ENCODE data around the gene LRRC56.

The LRRC56 gene

DNA sequence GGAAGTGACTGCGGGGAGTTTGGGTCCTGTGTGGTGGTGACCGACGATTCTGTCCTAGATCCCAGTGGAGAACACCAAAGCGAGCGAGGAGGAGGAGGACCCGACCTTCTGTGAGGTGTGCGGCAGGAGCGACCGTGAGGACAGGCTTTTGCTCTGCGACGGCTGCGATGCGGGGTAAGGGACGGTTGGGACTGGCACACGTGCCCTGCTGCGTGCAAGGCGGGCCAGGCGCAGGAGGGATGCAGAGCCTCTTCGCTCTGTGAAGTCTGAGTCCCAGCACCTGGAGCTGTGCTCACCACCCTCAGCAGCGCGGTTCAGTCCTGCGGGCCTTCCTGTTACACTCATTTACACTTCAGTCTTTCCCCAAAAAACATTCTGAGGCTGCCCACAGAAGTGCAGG, 55.2 kb downstream of the LRRC56 start:
- no peak for DNase-seq (ENCODE audit: extremely low read depth in 1 of 2, low read depth in 1 of 2)

DNA sequence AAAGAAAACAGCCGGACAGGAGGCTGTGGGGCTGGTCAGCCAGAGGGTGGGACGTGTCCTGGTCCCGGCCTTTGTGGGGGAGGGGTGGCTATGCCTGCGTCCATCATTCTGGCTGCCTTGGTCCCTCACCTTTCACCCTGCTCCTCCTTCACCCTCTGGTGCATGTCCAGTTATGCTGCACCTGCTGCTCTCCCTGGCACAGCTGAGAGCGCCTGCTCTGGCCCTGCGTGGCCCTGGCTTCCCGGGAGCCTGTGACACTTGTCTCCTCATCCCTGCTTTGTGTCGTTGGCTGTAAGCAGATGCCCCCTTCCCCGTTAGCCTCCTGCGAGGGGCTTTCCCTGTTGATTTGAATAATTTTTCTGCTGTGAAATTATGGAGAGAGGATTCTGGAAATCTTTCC, 55.6 kb downstream of the LRRC56 start:
- no peak for DNase-seq (ENCODE audit: extremely low read depth in 1 of 2, low read depth in 1 of 2)

DNA sequence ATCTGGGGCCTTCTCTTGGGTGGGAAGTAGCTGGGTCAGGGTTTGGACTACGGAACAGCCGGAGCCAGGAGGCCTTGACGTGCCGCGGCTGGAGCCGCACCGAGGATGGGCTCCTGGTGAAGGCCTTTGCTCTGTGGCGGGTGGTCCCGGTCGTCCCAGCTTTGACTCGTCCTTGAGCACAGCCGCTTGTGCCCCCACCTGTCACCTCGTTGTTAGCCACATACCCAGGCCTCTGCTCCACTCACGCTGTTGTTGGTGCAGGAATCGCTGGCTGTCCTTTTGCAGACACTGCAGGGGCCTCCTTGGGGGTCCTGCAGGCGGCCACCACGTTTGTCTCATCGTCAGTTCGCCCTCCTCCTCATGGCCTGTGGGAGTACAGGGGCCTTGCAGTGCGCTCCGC, 56.0 kb downstream of the LRRC56 start:
- no peak for DNase-seq (ENCODE audit: extremely low read depth in 1 of 2, low read depth in 1 of 2)

DNA sequence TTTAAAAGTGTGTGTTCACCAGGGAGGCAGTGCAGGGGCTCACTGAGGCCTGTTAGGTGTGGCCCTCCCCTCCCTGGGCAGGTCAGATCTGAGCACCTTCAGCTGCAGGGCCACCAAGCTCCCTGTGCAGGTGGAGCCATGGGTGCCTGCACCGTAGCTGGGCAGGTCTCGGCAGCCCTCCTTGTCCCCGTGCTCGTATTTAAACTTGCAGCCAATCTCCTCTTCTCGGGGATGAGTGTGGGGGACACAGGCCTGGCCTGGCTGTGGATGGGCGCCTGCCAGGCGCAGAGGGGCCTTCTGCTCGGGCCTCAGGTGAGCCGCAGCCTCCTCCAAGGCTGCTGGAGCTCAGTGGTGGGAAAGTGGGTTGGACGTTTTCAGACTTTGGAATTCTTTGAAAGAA, 58.1 kb downstream of the LRRC56 start:
- DNase-seq (ENCODE audit: extremely low read depth in 1 of 2, low read depth in 1 of 2): no peak

DNA sequence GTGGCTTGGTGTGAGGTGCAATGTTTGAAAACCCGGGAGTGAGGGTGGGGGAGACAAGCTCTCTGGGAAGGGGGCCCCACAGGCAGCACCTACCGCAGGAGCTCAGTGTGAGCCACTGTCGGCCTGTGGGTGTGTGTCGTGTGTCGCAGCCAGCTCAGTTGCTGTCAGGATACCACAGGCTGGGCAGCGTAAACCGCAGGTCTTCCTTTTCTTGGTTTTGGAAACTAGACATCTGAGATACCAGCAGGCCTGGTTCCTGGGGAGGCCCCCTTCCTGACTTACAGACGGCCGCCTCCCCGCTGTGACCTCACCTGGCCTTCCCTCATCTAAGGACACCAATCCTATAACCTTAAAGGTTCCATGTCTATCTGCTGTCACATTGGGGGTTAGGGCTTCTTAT, 59.0 kb downstream of the LRRC56 start:
- no peak for DNase-seq (ENCODE audit: extremely low read depth in 1 of 2, low read depth in 1 of 2)

DNA sequence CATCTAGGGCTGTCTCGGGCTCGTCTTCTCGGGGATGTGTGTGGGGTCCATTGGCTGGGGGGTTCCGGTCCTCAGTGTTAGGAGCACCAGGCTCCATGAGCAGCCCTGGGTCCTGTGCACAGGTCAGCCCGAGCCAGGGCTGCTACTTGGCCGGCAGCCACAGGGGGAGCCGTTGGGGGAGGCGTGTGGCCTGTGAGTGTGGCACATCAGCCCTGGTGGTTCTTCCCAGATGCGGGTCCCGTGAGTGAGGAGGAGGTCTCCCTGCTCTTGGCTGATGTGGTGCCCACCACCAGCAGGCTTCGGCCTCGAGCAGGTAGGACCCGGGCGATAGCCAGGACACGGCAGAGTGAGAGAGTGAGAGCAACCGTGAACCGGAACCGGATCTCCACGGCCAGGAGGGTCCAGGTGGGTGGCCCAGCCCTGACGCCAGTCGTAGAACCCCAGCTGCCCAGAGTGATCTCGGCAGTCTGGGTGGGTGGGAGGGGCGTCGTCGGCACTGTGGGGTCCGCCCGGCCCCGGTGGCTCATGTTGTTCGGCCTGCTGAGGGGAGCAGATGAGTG, 59.9 kb downstream of the LRRC56 start:
- no peak for DNase-seq (ENCODE audit: extremely low read depth in 1 of 2, low read depth in 1 of 2)

DNA sequence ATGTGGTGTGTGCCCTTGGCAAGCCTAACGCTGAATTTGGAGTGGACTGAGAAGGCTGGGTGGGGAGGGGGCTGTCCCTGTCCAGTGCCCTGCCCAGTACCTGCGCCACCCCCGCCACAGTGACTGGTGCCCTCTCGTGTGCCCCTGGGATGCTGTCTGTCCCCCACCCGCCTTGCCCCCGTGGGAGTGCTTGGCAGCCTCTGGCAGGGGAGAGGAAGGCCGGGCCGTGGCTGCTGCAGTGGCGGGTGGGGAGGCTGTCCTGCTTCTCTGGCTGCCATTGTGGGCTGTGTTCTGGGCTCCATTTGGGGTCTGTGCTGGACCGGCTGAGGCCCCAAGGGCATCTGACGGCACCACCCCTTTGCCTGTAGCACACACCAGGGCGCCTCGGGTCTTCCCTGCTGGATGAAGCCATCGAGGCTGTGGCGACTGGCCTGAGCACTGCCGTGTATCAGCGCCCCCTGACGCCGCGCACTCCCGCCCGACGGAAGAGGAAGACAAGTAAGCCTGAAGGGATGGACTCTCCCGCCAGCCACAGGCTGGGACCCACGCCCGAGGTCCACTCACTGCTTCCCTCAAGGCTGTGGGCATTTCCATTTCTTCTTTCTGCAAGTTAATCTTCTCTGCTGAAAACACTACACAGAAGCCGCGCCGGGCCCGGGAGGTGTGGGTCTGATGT, 60.8 kb downstream of the LRRC56 start:
- DNase-seq (ENCODE audit: extremely low read depth in 1 of 2, low read depth in 1 of 2): no peak

DNA sequence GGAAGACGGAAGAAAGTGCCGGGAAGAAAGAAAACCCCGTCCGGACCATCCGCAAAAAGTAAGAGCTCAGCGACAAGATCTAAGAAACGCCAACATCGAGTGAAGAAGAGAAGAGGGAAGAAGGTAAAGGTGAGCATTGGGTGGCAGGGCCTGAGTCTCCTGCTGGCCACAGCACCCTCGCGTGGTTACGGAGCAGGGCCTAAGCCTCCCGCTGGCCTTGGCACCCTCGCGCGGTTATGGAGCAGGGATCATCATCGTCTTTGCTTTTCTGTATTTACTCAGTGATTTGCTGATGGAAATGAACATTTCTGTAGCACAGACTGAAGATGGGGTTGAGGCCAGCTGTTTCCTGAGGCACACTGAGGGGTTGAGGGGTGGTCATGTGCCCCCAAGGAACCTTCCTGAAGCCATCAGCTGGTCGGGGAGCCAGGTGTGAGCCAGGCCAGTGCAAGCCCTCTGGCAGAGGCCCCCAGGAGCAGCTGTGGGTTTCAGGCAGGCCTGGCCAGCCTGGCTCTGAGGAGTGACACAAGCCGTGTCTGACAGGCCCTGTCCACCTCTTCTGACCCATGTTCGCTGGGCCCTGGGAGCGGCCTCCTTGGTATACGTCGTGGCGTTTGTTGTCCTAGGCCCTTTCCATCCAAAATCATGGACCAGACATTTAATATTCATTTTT, 64.4 kb downstream of the LRRC56 start:
- no peak for DNase-seq (ENCODE audit: extremely low read depth in 1 of 2, low read depth in 1 of 2)

DNA sequence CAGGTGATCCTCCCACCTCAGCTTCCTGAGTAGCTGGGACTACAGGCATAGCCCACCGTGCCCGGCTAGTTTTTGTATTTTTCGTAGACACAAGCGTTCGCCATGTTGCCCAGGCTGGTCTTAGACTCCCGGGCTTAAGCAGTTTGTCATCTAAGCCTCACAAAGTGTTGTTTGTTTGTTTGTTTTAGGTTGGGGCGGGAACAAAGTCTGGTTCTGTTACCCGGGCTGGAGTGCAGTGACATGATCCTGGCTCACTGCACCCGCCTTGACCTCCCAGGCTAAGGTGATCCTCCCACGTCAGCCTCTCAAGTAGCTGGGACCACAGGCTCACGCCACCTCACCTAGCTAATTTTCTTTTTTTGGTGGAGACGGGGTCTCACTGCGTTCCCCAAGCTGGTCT, 65.8 kb downstream of the LRRC56 start:
- no peak for DNase-seq (ENCODE audit: extremely low read depth in 1 of 2, low read depth in 1 of 2)
